Fibroblast of peridontal ligament (primary cell): ENCODE data around the gene RGS9.
"Not testable (repeated sequence)": the region's sequence is repeated elsewhere in the genome, so short reads cannot be mapped to it uniquely, and the experiment has no call there.

Experiments used
- DNase-seq: peaks from one replicate; pipeline ENCODE4 v3.0.0-alpha.2; 2010; ENCODE audit errors: extremely low read depth

Gene RGS9

GRCh38 chr17:65115839-65116238, 21.3 kb upstream of the RGS9 start:
- no peak for DNase-seq

GRCh38 chr17:65116515-65116914, 20.7 kb upstream of the RGS9 start:
- not testable (repeated sequence) for DNase-seq

- DNase-seq = no peak
Measured at GRCh38 chr17:65117384-65118035, 19.7 kb upstream of the RGS9 start.

- no peak for DNase-seq
Measured at GRCh38 chr17:65121368-65121767, 15.8 kb upstream of the RGS9 start.

- no peak for DNase-seq
Measured at GRCh38 chr17:65121916-65122806, 15.0 kb upstream of the RGS9 start.

GRCh38 chr17:65122836-65123756, 14.1 kb upstream of the RGS9 start:
- peak; percentile 93 for DNase-seq

GRCh38 chr17:65123757-65124675, 13.2 kb upstream of the RGS9 start:
- peak; percentile 61 for DNase-seq

- no peak for DNase-seq
Measured at GRCh38 chr17:65130832-65131231, 6.3 kb upstream of the RGS9 start.

- no peak for DNase-seq
Measured at GRCh38 chr17:65131240-65131639, 5.9 kb upstream of the RGS9 start.

- DNase-seq = peak; percentile 84
Measured at GRCh38 chr17:65131946-65132345, 5.2 kb upstream of the RGS9 start.

GRCh38 chr17:65134035-65134434, 3.1 kb upstream of the RGS9 start:
- no peak for DNase-seq

GRCh38 chr17:65139101-65139764, 2.1 kb downstream of the RGS9 start:
- DNase-seq = no peak

GRCh38 chr17:65142247-65142646, 5.1 kb downstream of the RGS9 start:
- no peak for DNase-seq

GRCh38 chr17:65143889-65144604, 6.9 kb downstream of the RGS9 start:
- DNase-seq = no peak

- no peak for DNase-seq
Measured at GRCh38 chr17:65145743-65146142, 8.6 kb downstream of the RGS9 start.

- no peak for DNase-seq
Measured at GRCh38 chr17:65147955-65148354, 10.8 kb downstream of the RGS9 start.

- DNase-seq = no peak
Measured at GRCh38 chr17:65154770-65155589, 17.8 kb downstream of the RGS9 start.

GRCh38 chr17:65155622-65156021, 18.5 kb downstream of the RGS9 start:
- DNase-seq = no peak
